A204.1 (cell line): ENCODE data around the gene GORASP1.

Source experiments
- FAIRE-seq: peaks from 2 replicates; lab custom pipeline; 2012; peaks lifted over from hg19 to GRCh38; lab: Jason Lieb, UNC

GORASP1 gene

DNA sequence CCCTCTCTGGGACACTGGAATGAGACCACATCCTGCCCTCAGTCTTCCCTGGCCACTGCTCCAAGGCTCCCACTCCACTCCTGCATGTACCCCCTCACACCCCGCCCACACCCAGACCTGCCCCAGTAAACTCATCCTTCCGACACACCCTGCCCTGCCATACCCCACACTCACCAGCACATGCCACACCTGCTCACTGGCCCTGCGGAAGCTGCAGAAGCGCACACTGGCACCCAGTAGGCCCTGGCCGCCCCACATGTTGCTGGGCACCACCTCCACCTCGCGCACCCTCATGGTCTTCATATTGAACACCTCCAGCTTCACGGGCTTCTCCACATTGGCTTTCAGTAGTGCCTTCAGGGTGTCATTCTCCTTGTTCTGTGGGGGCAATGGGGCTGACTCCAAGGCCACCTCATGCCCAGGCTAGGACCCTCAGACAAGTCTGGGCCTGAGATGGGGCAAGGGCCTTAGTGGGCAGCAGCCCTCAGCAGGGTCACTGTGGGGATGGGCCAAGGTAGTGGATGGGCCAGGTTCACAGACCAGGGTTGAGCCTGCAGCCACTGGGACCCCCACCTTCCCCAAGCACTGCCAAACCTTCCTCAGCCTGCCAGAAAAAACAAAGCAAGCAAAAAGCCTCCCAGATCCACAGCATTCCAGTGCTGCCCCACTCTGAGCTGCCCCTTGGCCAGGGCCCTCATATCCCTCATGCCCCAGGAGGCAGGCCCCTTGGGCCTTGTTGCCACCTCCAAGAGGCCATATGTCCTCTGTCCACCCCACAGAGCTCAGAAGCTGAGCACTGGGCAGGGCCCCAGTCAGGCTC lies 4.7 kb downstream of the GORASP1 start:
- FAIRE-seq, result no peak

DNA sequence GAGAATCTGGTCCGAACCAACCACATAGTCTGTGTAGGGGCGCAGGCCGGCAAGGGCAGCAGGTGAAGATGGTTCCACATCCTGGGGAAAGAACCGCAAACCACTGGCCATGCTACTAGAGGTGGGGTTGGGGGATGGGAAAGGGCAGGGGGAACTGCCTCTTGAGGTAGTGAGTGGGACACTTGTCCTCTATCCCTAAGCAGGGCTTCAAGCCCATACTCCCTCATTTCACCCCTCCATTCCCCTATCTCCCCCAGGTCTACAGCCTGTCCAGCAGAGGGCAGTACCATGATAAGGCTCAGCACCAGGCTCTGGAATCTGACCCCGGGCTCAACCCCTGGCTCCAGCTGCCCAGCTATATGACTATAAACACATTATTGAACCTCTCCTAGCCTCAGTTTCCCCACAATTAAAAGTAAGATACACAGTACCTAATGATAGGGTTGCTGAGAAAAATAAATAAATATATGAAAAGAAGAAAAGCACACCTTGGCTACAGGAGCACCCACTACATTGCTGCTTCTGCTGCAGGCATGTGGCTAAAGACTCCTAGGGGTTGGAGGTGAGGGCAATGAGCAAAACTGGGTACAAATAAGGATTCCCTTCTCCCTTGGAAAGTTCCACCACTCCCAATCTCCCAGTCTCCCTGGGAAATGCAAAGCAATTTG lies 6.3 kb downstream of the GORASP1 start:
- no peak for FAIRE-seq

DNA sequence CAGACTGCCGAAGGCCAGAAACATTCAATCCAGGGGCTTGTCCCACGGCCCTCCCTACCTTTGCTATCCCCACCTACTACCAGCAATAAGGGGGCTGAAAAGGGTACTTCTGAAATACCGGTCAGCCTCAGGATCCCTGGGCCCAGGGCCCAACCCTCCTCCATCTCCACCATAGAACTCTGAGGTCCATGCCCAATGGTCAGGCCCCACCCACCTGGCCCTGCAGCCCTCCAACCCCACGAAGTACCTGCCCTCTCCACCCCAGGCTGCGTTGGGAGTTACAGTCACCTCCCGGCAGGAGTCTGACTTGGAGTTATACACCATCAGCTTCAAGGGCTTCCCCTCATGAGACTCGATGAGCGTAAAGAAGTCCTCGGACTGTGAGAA lies 6.9 kb downstream of the GORASP1 start:
- no peak for FAIRE-seq

DNA sequence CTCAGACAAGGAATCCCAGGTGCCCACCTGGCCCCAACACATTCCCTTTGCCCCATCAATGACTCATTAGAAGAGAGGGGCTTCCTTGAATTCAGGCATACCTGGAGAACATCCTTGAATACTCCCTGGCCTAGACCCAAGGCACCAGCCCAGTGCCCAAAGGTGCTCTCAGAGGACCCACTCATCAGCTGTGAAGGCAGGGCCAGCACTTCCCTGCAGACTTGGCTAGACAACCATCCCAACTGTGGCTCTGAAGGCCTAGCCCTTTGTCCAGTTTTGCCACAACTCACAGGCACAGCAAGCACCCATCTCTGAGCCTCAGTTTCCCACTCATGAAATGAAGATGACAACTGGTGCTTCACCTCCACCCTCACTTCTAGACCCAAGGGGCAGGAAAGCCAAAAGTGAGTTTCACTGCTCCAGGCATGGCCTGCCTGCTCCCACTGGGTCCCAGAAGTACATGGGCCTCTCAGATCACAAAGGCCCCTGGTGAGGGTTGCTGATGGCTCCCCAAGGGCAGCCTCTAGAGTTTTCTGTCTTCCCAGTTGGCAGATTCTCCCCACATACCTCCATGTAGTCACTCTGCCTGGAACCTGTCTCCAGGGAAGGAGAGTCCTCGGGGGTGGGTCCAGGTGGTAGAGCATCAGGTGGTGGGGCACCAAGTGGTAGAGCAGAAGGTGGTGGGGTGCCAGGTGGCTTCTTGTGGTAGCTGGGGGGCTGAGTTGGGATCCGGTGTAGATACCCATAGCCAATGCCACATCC lies 7.5 kb downstream of the GORASP1 start:
- FAIRE-seq, result no peak

DNA sequence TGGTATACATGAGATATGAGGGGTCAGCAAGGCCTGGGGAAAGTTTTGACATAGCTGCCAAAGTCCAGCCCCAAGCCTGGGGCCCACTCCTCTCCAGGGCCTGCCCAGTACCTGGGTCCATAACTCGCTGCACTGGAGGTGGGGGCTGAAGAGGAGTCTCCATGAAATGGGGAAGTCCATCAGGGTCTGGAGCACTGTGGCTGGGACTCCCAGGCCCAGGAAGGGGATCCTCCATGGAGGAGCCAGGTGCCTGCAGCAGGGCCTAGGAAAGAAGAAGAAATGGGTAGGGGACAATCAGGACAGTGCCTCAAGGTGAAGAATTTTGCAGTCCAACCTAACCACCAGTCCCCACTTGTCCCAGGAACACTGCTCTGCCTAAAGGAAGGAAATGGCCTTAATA lies 8.2 kb downstream of the GORASP1 start:
- no peak for FAIRE-seq

DNA sequence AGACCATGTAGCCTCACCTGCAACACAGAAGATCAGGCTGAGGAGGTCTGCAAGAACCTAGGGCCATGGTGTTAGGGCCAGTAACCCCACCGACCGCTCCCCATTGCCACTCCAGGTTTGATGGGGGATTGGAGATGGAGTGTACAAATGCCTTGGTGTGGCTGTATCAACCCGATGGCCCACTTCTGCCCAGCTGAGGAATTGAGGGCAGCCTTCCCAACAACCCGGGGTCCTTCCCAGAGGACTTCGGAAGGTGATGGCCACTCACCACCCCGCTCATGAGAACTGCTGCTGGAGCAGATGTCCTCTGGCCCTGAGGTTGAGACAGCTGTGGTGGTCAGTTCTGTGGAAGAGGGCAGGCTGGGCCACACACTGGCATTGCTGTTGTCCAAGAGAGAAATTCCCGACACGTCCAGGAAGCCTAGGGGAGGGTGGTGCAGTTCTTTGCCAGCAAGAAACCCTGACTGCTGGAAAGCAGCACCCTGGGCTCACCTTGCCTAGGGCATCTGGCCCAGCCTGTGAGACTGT lies 8.9 kb downstream of the GORASP1 start:
- FAIRE-seq, result no peak

DNA sequence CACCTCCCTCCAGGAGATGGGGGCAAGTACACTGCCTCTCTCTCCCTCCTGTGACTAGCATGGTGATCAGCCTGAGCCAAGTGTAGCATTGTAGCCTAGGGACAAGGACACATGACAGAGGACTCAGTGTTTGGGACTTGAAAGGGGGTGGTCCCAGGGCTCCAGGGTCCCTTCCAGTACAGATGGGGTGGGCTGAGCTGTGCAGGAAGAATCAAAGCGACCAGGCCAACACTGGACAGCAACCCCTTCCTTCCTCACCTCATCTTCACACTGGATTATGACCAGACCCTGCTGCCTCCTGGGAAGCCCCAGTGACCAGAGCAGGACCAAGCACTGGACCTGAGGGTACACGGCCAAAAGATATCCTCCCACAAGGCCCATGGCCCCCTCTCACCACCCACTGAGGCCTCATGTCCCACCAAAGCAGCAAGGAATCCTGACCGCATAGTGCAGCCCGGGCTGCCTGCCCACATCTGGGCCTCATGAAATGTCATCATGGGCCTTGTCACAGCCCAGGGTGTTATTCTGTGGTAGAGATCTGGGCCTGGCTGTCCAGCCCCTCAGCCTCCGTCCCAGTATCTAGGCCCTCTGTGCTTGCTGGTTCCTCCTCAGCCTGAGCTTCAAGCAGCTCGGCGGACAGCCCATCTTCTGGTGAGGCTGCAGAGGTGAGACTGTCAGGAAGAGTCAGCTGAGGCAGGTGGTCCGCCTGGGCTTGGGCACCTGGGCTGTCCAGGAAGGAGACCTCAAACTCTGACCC lies 9.5 kb downstream of the GORASP1 start:
- no peak for FAIRE-seq

DNA sequence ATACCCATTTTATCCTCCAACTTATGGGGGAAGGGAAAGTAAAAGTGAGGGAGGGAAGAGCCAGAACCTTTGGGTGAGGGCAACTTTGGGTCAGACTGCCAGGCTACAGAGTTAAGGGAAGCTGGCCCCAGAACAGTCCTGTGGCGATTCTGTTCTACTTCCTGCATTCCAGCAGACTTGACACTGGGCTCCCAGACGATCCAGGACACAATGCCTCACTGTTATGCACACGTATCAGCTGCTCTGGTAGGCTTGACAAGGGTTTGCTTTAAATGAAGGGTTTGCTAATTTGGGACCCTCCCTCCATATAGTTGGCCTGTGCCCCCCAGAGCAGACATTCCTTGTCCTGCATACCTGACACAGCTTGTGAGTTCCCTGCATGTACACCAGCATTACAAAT lies 10.7 kb downstream of the GORASP1 start:
- no peak for FAIRE-seq

DNA sequence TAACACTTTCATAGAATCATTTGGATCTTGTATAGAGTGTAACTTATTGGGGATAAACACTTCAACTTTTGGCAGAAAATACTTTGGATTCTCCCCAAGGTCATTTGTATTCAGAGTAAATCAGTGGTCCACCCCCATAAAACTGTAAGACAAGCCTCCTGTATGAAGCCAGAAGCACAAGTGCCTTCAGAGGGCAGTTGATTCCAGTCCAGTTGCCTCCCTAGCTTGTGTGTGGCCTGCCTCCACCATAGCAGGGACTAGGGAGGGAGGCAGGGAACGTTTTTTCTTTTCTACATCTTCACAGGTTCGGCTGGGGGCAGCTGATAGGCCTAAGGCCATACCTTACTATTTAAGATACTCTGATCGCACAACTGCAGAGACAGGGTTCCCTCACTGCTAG lies 11.6 kb downstream of the GORASP1 start:
- FAIRE-seq, result no peak

DNA sequence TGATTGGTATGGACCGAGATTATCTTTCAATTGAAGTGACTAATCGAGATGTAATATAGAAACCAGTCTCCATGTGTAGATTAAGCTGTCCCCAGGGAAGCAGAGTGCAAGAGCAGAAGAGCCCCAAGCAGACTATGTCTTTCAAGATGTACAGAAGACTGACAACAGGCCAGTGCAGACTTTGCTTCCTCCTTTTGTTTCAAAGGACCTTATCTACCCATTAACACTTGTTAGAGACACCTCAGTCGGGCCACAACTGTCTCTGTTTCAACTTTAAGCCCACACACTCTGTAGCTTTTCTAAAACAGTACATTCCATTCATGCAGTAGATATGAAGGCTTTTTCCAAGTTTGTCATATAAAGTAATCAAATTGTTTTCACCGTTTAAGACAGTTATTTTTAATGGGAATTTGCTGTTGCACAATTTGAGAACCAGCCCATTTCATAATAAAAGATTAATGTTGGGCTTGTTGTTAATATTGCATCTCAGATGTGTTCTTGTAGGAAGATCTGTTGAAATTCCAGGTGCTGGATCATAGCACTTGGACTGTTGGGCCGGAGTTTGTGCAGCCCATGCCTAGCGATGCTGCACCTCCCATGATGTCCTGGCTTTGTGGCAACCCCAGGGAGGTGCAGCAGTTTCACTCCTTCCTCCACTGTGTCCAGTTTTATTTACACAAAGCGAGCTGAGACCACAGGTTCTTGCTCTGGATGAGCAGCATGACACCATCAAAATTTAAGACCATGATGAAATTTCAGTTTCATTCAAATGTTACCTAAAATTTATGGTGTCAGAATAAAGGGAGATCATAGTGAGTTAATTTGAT lies 12.4 kb downstream of the GORASP1 start:
- FAIRE-seq, result no peak

DNA sequence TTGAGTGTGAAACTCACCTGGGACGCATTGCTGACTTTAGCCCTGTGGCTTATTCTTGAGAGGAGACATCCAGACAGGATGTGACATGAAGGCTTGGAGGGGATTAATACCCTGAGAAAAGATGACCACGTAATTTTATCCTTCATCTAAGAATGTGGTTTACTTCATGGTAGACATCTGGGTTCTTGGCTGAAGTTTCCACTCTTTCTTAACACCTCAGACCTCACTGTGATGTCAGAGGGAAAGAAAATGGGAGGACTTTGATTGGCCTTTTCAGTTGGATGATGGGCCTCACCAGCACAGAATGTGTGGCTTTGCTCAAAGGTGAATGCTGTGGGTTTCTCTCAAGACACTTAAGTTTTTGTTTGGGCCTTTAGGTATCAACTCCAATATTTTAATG lies 16.5 kb downstream of the GORASP1 start:
- FAIRE-seq, result no peak

DNA sequence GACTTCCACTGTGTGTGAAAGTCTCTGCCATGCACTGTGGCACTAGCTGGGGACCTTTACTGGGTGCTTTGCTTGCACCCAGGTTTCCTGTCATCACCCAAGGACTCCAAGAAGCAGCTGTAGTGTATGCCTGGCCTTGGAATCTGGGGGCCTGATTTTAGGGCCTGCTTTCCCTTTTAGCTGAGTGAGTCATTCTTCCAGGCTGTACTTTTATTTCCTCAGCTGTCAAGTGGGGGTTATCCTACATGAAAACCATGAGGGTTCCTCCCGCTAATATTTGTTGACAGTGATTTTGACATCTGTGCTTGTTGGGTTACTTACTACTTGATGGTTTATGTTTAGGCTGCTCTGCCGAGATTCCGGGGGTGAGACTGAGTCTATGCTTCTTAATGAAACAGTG lies 18.5 kb downstream of the GORASP1 start:
- no peak for FAIRE-seq

DNA sequence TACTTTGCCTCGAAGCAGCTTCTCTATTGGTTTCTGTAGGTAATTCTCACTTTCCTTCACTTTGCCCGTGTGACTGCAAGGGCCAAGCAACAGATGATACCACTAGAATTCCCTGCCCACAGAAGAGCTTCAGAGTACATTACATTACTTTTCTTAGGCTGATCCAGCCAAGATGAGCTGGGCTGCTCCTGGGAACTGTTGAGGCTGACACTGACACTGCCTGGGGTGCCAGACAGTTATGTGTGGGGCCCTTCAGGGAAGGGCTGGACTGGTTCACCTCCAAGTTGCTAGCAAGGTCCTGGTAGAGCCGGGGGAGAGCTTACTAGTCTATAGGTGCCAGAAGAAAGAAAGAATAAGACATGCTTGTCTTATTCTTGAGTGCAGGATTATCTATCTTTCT lies 19.0 kb downstream of the GORASP1 start:
- no peak for FAIRE-seq

DNA sequence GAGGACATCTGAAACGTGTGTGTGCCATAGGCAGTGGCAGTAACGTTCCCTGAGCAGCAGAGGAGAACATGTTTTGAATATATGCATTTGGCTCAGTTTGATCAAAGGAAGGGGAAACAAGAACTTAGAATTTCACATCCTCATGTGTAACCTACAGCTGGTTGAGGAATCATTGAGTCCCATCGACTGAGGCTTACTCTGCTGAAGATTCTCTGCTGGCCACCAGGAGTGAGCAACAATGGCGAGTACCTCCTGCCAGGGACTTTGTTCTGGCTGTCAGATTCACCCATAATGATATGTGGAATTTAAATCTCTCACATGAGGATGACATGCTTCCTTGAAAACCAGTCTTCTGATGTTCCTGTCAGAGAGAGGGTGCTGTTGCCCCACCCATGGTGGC lies 21.3 kb downstream of the GORASP1 start:
- no peak for FAIRE-seq

DNA sequence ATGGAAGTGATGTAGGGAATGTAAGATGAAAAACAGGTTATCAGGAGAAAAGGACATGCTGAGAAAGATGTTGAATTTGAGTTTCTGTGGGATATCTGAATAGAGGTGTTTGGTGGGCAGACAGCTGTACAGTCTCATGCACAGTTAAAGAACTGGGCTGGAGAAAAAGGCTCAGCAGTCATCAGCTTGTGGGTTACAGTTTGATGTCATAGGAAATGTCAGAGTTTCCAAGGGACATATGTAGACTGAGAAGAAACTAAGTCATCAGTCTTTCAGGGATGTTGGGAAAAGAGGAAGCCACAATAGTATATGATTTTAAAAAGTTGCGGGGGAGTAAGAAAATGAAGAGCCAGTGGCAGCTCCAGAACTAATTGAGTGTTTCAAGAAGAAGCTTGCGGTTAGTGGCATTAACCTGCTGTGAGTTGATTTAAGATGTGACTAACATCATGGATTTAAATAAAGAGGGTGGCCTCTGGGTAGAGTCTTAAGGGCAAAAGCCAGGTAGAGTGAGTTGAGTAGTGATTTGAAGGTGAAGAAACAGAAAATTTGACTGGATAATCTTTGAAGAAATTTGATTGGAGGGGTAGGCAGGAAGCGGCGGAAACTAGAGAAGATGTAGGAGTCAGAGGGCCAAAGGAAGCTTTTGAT lies 24.6 kb downstream of the GORASP1 start:
- no peak for FAIRE-seq

DNA sequence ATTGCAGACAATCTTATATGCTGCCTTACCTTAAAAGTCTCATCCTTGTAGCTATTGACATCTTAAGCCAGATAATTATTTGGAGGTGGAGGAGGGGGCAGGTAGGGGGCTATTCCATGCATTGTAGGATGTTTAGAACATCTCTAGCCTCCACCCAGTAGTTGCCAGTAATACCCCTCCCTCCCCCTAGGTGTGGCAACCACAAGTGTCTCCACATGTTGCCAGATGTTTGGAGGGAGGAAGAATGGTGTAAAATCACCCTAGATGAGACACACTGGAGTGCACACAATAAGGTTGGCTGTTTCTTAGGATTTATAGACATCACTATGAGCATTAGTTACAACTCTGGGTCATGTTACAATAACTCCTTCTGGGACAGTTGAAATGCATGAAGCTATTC lies 27.4 kb downstream of the GORASP1 start:
- no peak for FAIRE-seq

DNA sequence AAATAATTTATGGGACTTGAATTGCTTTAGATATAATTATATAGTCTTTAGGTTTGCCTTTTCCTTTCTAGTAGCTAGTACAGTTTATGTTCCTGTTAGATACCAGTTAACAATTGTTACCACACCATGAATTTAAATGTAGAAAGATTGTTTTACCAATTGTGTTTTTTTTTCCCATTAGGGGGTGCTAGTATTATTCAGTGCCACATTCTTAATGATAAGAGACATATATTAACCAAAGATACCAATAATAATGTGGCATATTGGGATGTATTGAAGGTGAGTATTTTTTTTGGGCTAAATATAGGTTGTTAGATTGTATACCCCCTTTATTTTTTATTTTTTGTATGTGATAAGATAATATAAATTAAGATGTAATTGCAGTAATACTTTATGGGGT lies 27.9 kb downstream of the GORASP1 start:
- FAIRE-seq, result peak; percentile 21

DNA sequence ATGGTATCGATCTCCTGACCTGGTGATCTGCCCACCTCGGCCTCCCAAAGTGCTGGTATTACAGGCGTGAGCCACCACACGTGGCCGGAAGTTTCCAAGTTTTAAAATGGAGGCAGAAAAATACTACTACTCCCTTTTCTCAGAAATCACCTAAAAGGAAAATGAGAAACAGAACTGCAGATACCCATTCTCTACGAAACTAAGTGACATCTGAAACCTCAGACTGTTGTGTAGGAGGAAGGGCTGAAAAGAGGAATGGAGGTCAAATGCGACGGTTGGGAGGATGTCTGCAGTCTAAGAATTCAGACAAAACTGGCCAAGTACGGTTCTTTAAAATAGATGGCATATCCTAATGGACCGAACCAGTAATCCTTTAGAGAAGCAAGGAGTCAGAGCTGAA lies 31.5 kb downstream of the GORASP1 start:
- FAIRE-seq, result no peak

DNA sequence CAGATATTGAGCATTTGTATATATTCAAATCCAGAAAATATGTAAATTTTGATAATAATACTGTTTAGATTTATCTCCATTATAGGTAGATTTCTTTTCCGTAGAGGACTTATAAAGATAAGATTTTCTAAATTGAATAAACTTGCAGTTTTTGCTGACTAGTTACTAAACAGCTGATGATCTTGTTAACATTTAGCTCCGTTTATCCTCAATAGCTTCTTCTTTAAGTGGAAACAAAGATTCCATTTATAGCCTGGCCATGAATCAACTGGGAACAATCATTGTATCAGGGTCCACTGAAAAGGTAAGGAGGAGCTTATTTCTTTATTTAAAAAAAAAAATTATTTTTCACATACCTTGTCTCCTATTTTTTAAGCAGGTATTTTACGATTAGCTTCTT lies 38.9 kb downstream of the GORASP1 start:
- no peak for FAIRE-seq

DNA sequence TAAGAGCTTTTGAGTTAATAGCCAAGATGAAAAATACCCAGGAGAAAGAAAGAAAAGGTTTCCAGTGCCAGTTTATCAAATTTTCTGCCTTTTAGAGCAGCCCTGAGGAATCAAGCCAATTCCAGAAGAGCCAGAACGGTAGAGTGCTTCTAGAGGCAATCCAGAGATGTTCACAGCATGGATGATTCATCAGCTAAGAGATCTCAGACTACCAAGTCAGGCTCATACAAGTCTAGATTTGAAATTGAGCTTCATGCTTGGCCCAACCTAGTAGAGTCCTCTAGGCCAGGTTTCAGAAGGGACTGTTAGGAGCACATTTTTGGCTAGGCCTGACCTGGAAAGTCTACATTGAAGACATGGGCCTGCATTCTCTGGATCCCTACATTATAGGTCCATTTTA lies 40.1 kb downstream of the GORASP1 start:
- no peak for FAIRE-seq

DNA sequence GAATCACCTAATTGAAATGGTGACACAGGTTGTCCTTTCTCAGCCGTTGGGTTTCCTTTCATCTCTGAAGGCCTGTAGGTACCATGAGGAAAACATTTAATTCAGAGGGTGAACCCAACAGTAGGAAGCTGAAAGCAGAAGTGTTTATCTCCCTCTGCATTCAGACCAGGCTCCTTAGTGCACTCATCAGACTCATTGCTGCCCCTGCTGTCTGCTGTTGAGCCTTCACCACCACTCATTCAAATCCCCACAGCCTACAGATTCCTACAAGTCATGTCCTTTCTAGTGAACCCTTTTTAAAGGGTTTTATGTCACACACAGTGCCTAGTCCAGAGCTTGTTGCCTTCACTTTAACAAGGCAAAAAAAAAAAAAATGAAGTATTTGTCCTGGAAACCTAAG lies 42.2 kb downstream of the GORASP1 start:
- FAIRE-seq, result no peak
